ENCODE results near the gene PIK3C2G.

The PIK3C2G gene

DNA sequence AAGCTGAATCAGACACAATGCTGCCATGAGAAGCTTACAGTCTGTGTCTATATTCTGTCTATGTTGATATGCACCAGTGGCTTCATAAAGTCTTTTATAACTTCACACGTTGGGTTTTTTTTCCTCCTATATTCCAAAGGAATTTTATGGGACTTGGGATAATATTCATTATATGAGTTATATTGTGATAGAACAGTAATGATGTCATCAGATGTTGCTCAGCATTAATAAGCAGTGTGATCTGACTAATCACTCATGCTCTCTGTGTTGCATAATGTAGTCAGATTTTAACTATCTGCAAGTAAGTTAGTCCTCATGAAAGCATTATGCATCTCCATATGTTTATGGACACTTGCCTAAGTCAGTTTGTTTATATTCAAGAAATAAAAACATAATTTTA, 316.9 kb downstream of the PIK3C2G start:
- DNase-seq = no peak

DNA sequence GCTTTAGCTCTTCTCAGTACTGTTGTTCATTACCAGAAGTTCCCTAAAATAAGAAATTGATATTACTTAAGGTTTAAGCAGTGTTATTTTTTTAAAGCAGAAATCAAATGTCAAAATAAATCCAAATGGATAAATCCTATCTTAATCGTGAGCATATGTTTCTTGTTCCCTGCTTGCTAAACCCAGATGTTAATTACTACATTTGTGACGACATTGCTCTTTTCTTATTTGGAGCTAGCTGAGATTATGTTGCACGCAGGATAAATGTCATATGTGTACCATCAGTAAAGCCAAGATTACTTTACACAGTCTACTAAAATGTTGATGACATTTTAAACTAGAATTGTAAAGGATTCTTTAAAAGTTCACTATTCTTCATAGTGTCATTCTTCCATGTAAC, 319.0 kb downstream of the PIK3C2G start:
- no peak for DNase-seq

DNA sequence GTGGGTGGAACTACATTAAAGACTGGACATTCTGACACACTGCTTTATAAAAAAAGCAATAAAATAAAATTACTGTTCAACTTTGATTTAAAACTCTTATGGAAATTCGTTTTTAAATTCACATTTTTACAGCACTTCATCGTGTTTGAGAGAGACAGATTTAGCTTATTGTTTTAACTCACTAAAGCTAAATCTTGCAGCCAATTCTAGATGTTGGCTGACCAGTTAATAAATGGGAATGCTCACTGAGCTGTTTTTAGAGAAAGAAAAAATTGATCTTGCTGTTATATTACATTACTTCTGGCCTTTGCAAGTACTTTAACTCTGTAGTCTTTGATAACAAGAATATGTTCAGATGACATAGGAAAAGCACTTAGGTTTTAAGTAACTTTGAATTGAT, 319.4 kb downstream of the PIK3C2G start:
- no peak for DNase-seq

- no peak for DNase-seq
Observed at GRCh38 chr12:18581232-18581962, 320.1 kb downstream of the PIK3C2G start.

GRCh38 chr12:18583655-18584054, 322.3 kb downstream of the PIK3C2G start:
- DNase-seq = no peak

GRCh38 chr12:18586581-18586980, 325.3 kb downstream of the PIK3C2G start:
- DNase-seq = no peak

DNA sequence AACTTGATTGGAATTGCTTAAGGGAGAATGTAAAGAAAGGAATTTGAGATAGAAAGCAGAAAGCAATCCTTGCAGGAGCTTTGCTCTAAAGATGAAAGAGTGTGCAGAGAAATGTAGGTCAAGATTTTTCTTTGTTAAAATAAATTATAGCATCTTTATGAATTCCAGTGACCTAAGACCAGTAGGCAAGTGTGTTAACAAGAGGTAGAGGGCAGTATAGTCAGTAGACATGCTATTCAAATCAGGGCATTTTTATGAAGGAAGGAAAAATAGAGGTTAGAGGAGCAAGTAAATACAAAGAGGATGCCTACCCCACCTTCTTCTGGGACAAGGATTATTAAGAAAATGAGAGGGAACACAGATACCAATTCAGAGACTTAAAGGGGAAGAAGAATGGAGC, 328.0 kb downstream of the PIK3C2G start:
- DNase-seq = no peak

DNA sequence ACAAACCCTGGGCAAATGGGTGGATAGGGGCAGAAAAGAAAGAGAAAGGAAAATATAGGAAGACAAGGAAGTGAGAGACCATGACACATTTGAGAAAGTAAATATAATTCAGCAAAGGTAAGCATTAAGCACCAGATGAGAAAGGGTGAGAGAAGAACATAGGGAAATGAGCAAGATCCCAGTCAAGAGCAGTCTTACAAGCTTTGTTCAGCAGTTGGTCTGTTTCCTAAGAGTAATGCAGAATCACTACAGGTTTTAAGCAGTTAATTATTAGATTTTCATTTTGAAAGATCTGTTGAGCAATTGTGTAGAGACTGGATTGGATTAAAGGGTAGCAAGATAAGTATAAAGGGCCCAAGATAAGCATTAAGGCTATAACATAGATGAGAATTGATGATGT, 330.2 kb downstream of the PIK3C2G start:
- DNase-seq = no peak

DNA sequence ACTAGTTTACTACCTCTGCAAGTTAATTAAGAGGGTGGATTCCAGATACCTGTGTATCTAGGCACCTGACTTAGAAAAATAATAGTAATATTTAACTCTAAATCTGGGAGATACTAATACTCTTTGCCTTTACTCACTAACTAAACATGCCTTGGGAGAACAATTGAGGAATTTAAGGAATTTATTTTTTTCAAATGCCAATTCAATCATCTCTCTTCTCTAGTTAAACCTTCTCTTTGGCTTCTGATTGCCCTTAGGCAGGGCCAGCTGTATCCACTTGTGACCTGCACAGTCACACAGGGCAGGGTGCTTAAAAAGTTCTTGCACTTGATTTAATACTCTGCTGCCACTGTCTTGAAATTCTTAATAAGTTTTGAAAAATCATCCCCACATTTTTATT, 334.1 kb downstream of the PIK3C2G start:
- DNase-seq = no peak

- DNase-seq = no peak
Observed at GRCh38 chr12:18601962-18602361, 340.6 kb downstream of the PIK3C2G start.

DNA sequence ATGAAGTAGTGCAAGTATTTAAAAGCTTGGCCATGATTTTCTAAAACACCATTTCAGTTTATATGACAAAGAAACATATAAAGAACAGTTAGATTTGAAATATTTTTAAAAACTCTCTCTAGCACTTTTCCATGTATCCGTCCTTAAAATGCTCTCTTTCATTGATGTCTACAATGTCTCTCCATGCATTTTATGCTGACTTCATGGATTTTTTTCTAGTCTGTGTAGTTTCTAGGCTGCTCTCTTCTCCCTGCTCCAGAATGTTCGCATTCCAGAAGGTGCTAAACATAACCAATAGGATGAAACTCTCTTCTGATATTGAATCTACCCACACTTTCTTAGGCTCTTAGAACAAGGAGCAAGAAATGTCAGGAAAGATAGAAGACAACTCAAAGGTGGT, 351.7 kb downstream of the PIK3C2G start:
- DNase-seq = no peak

DNA sequence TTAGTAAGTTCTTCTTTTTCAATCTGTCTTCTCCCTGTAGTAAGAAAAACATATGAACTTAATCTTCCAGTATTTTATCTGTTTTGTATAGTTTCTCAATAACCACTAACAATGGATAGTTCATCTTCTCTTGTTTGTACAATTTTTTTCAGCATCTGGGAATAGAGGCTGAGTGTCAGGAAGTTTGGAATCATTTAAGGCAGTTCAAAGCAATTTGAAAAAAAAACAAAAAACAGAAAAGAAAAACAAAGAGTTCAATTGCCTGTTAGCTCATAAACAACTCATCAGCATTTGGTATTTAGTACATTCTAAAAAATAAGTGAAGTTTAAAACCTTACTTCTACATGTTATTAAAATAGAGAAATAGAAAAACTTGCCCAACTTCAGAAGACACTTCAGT, 359.7 kb downstream of the PIK3C2G start:
- DNase-seq = no peak

DNA sequence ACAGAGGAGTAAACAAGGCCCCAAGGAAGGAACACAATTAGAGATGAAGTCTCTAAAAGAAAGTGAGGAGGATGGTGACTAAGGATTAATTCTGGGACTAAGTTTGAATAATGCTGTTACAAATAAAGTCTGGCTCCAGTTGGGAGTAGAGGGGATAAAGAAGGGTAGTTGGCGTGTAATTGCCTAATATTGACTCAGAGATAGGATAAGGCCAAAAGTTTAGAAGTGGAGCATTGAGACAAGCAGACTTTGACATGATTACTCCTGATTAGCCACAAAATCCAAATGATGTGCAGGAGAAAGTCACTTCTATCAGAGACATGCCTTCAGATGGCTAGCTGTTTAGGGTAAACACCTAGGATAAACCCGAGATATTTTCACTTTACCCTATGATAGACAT, 368.1 kb downstream of the PIK3C2G start:
- no peak for DNase-seq

DNA sequence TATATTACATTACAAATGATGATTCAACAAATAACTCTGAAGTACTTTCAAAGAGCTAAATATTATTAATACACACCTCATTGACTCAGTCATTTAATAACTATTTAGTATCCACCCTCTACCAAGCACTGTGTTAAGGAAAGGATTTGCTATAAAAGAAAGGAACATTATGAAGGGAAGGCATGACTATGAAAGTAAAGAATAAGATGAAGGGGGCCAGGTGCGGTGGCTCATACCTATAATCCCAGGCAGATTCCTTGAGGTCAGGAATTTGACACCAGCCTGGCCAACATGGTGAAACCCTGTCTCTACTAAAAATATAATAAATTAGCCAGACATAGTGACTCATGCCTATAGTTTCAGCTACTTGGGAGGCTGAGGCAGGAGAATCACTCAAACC, 368.6 kb downstream of the PIK3C2G start:
- DNase-seq = no peak

- DNase-seq = no peak
Observed at GRCh38 chr12:18631339-18631738, 370.0 kb downstream of the PIK3C2G start.

- no peak for DNase-seq
Observed at GRCh38 chr12:18632848-18633247, 371.5 kb downstream of the PIK3C2G start.

- no peak for DNase-seq
Observed at GRCh38 chr12:18634382-18634781, 373.1 kb downstream of the PIK3C2G start.

DNA sequence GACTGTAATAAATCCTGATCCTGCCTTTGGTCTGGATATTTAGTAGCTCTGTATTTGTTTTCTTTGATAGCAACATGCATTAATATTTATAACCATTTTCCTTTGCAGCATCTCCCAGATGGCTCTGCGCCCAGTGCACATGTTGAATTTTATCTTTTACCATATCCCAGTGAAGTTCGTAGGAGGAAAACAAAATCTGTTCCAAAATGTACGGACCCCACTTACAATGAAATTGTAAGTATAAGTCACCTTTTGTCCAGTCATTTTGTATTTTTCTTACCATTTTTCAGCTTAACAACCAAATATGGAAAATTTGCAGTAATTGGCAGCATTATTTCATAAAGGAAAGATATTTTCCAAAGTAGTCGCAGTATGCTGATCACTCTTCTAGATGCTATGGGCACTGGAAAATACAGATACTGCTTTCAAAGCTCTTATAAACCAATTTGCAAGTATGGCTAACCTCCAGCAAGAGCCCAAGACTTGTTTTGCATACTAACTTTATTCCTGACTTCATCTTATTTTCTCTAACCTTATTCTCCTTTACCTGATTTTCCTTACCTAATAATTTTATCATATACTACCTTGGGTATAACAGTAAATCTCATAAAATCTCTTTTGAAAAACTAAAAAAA, 379.1 kb downstream of the PIK3C2G start:
- no peak for DNase-seq

DNA sequence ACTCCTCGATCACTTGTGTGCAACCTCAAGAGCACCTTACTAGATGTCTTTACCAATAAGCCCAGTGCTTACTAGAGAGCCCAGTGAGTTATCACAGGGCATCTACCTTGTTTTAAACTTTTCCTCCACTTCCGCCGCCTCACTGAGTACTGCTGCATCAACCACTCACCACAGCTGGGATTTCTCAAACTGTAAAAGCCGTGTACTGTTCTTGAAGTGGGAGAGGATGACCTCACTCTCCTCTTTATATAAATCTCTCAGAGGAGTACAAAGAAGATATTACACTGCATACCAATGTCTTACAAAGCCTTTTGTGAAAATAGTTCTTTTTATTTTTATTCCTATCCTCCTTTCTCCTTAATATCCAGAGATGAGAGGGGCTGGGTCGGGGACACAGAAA, 382.4 kb downstream of the PIK3C2G start:
- no peak for DNase-seq

DNA sequence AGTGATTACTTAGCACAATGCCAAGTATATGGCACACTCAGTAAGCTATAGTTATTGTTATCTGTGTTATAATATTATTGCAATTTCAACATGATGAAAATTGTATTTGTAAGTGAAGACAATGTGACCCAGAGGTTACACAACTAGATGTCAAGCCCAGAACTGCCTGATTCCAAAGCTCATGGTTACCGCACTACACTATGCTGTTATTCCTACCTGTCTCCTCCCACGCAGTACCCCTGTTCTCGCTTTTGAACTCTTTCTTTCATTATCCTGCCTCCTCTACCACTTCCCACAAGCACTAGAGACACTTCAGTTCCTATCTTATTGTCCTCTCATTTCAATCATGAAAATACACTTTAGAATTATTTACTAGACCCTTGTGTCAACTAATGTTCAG, 383.2 kb downstream of the PIK3C2G start:
- no peak for DNase-seq

DNA sequence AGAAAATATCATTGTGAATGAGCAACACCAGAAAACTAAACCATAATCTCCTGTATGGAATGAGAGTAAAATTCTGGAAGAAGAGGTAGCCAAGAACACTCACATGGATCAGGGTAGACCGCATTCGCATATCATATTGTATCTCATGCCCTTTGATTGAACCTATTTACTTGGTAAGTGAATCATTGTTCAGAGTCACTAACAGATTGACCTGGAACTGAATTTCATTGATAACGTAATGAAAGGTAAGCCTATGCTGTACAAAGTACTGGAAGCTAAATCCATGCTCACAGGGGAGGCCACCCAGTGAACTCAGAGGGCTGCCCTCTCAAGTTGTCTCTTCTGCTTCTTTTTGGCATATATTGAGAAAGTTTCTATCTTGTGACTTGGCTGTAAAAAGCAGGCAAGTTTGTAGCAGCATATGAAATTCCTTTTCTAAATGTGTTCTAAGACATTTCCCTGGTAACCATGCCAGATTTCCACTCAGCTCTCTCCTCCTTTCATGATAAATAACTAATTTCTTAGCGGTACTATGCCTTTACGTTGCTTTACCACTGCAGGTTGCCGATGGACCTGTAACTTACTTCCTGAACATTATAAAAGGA, 385.1 kb downstream of the PIK3C2G start:
- DNase-seq = no peak

GRCh38 chr12:18651525-18651924, 390.2 kb downstream of the PIK3C2G start:
- DNase-seq = no peak

DNA sequence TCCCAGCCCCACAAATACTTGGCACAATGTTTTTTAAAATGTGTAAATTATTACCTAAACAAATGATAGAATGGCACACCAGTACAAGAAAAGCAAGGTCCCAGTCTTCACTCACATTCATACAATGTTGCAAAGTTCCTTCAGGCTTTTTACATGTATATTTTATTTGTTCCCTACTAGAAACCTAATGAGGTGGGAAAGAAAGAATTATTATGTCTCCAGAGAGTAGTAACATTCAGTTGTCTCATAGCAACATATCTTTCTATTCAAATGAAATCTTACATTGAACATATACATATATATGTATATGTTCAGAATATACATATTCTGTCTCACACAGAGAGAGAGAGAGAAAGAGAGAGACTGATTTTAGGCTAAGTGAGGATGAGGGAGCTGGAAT, 391.3 kb downstream of the PIK3C2G start:
- no peak for DNase-seq

DNA sequence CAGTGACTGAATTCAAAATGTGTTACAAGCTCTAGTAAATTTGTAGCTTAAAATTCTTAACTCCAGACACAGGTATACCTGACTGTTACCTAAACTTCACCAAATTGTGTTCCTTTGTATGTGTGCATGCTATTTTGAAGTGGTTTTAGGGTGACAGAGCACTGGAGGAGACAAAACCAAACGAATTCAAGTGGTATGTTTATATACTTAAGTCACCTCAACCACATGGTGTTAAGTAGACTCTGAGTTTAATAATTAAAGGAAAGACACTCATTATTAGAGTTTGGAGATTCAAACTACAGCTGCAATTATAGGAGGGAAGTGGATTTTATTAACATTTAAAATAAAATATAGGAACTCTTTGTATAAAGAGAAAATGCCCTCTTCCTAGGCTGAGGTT, 392.1 kb downstream of the PIK3C2G start:
- DNase-seq = no peak

GRCh38 chr12:18655351-18655750, 394.0 kb downstream of the PIK3C2G start:
- no peak for DNase-seq

Data from T-helper 9 cell (primary cell).